ENCODE data around the gene FAM53A.

The FAM53A gene

DNA sequence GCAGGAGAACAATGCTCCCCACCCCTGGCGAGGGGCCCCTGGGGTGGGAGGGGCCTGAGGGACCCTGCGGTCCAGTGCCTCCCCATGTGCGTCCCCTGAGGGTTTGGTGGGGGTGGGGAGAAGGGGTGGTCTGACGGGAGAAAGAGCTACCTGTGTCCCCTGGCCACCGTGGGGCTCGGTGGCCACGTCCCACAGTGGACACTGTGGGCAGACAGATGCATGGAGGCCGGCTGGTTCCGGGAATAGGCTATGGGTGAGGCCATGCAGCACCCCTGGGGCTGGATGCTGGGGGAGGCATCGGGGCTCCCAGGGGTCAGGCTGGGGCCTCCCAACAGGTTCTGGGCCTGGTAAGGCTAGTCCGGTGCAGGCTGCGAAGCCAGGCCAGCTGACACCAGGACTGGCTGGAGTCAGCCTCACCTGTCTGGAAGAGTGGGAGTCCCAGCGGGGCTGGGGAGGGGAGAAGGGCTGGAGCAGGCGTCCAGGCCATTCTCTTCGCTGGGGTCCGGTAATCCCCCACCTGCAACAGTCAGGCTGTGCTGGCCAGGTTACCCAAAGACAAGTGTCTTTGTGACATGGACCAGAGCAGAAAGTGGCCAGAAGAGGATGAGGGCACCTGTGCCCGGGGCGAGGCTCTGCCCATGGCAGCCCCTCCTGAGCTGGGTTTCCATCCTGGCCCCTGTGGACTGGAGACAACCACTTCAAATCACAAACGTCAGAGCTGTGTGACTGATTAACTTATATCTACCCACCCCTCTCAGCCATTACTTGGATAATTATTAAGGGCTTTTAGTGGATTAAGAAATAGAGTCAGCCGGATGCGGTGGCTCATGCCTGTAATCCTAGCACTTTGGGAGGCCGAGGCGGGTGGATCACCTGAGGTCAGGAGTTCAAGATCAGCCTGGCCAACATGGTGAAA lies 1.4 kb upstream of the FAM53A start:
- TF ChIP-seq FOXM1 (IDR thresholded peaks at IDR 0.05; ENCODE audit: borderline replicate concordance, low read depth): no peak
- TF ChIP-seq, protein P1, sequence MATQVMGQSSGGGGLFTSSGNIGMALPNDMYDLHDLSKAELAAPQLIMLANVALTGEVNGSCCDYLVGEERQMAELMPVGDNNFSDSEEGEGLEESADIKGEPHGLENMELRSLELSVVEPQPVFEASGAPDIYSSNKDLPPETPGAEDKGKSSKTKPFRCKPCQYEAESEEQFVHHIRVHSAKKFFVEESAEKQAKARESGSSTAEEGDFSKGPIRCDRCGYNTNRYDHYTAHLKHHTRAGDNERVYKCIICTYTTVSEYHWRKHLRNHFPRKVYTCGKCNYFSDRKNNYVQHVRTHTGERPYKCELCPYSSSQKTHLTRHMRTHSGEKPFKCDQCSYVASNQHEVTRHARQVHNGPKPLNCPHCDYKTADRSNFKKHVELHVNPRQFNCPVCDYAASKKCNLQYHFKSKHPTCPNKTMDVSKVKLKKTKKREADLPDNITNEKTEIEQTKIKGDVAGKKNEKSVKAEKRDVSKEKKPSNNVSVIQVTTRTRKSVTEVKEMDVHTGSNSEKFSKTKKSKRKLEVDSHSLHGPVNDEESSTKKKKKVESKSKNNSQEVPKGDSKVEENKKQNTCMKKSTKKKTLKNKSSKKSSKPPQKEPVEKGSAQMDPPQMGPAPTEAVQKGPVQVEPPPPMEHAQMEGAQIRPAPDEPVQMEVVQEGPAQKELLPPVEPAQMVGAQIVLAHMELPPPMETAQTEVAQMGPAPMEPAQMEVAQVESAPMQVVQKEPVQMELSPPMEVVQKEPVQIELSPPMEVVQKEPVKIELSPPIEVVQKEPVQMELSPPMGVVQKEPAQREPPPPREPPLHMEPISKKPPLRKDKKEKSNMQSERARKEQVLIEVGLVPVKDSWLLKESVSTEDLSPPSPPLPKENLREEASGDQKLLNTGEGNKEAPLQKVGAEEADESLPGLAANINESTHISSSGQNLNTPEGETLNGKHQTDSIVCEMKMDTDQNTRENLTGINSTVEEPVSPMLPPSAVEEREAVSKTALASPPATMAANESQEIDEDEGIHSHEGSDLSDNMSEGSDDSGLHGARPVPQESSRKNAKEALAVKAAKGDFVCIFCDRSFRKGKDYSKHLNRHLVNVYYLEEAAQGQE (IDR thresholded peaks at IDR 0.05; ENCODE audit: low read depth): no peak

DNA sequence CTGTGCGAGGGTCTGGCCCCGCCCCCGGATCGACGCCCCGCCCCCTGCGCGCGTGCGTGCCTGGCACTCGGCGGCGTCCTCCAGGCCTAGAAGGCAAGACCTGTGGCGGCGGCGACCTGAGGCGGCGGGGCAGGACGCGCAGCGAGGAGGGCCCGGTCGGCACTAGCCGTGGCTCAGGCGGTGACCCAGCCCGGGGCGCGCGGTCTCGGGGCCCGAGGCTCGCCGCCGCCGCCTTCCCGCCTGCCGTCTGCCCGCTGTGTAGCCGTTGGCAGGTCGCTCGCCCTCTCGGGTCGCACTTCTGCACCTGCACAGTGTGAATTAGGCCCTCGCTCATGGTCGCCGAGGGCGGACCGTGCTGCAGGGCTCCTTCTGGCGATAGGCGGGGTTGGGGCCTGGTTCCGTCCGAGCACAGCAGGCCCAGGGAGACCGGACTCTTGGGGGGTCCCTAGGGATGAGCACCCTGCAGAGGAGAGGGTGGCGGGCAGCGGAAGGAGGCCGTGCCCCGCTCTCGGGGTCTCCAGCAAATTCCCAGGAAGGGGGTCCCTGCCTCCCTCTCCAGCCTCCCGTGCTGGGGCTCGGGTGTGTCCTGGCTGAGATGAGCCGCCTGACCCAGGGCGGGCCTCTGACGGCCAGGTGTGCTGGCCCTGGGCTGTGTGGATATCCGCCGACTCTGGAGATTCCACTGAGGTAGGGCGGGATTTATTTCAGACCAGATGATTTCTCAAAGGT lies 557 bp upstream of the FAM53A start:
- TF ChIP-seq TEAD4 (IDR thresholded peaks at IDR 0.05) (no peak), RAD21 (IDR thresholded peaks at IDR 0.05; ENCODE audit: low read depth) (no peak), CEBPB (IDR thresholded peaks at IDR 0.05) (no peak), EGR1 (IDR thresholded peaks at IDR 0.05) (no peak), FOXM1 (IDR thresholded peaks at IDR 0.05; ENCODE audit: borderline replicate concordance, low read depth) (no peak), CREB1 (IDR thresholded peaks at IDR 0.05; ENCODE audit: low read depth) (no peak), YY1 (IDR thresholded peaks at IDR 0.05; ENCODE audit: low read depth) (no peak), EP300 (IDR thresholded peaks at IDR 0.05; ENCODE audit: borderline replicate concordance) (no peak), USF1 (IDR thresholded peaks at IDR 0.05) (no peak), ZBTB7A (IDR thresholded peaks at IDR 0.05; ENCODE audit: low read depth) (no peak), NFIC (IDR thresholded peaks at IDR 0.05) (no peak), TAF1 (IDR thresholded peaks at IDR 0.05; ENCODE audit: low read depth) (no peak), TCF12 (IDR thresholded peaks at IDR 0.05; ENCODE audit: low read depth) (no peak)
- TF ChIP-seq, protein P2, sequence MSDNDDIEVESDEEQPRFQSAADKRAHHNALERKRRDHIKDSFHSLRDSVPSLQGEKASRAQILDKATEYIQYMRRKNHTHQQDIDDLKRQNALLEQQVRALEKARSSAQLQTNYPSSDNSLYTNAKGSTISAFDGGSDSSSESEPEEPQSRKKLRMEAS (IDR thresholded peaks at IDR 0.05): no peak
- TF ChIP-seq, protein P1 (IDR thresholded peaks at IDR 0.05; ENCODE audit: low read depth): no peak

GRCh38 chr4:1683261-1683735 lies 815 bp downstream of the FAM53A start:
- TF ChIP-seq YY1 (IDR thresholded peaks at IDR 0.05; ENCODE audit: low read depth) (no peak), CEBPB (IDR thresholded peaks at IDR 0.05) (no peak), USF1 (IDR thresholded peaks at IDR 0.05) (no peak), CREB1 (IDR thresholded peaks at IDR 0.05; ENCODE audit: low read depth) (no peak), NFIC (IDR thresholded peaks at IDR 0.05) (no peak), TAF1 (IDR thresholded peaks at IDR 0.05; ENCODE audit: low read depth) (no peak), EP300 (IDR thresholded peaks at IDR 0.05; ENCODE audit: borderline replicate concordance) (no peak), FOXM1 (IDR thresholded peaks at IDR 0.05; ENCODE audit: borderline replicate concordance, low read depth) (no peak), EGR1 (IDR thresholded peaks at IDR 0.05) (no peak), TEAD4 (IDR thresholded peaks at IDR 0.05) (no peak), ZBTB7A (IDR thresholded peaks at IDR 0.05; ENCODE audit: low read depth) (no peak), TCF12 (IDR thresholded peaks at IDR 0.05; ENCODE audit: low read depth) (no peak), RAD21 (IDR thresholded peaks at IDR 0.05; ENCODE audit: low read depth) (no peak)
- TF ChIP-seq, protein P2 (IDR thresholded peaks at IDR 0.05): no peak
- TF ChIP-seq, protein P1 (IDR thresholded peaks at IDR 0.05; ENCODE audit: low read depth): no peak

DNA sequence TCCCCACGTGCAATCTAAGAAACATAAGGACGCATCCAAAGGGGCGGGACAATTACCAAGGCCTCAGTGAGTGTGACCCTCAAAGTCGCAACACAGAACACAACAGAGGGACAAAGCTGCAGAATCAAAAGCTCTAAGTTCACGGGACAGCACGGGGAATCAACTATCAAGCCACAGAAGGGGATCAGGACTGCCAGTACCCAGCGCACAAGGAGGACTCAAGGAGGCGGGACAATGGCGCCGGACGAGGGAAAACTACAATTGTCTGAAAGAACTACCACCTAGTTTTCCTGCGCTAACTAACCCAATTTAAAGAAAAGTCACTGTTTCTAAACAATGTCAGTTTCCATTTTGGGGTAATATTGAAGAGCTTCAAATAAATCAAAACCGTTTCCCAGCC lies 1.3 kb downstream of the FAM53A start:
- TF ChIP-seq CREB1 (IDR thresholded peaks at IDR 0.05; ENCODE audit: low read depth) (no peak), TCF12 (IDR thresholded peaks at IDR 0.05; ENCODE audit: low read depth) (no peak), CEBPB (IDR thresholded peaks at IDR 0.05) (no peak), TEAD4 (IDR thresholded peaks at IDR 0.05) (no peak), RAD21 (IDR thresholded peaks at IDR 0.05; ENCODE audit: low read depth) (no peak), USF1 (IDR thresholded peaks at IDR 0.05) (no peak), EGR1 (IDR thresholded peaks at IDR 0.05) (no peak), EP300 (IDR thresholded peaks at IDR 0.05; ENCODE audit: borderline replicate concordance) (no peak), ZBTB7A (IDR thresholded peaks at IDR 0.05; ENCODE audit: low read depth) (no peak), FOXM1 (IDR thresholded peaks at IDR 0.05; ENCODE audit: borderline replicate concordance, low read depth) (no peak), NFIC (IDR thresholded peaks at IDR 0.05) (no peak), YY1 (IDR thresholded peaks at IDR 0.05; ENCODE audit: low read depth) (no peak), TAF1 (IDR thresholded peaks at IDR 0.05; ENCODE audit: low read depth) (no peak)
- TF ChIP-seq, protein P2 (IDR thresholded peaks at IDR 0.05): no peak
- TF ChIP-seq, protein P1 (IDR thresholded peaks at IDR 0.05; ENCODE audit: low read depth): no peak
